Forelimb muscle (tissue), 1 donor: ENCODE results near the gene SLC13A3. TPM values are rescaled to one million over a fixed set of nuclear protein-coding genes. Genes with fewer than 3 reads are reported as not detected.

Experiments
- DNase-seq: peaks from one replicate; pipeline ENCODE4 v3.0.0-alpha.2; 2013; ENCODE audit warnings: low read depth
- polyA plus RNA-seq: library from polyadenylated mRNA; unstranded; fragments of 120-200 nt; gene quantifications from one replicate; pipeline ENCODE4 v1.2.1, GENCODE V29; 2013; ENCODE audit not compliant: insufficient read length

Gene SLC13A3
- polyA plus RNA-seq, 1 donor: 3.3 TPM

DNA sequence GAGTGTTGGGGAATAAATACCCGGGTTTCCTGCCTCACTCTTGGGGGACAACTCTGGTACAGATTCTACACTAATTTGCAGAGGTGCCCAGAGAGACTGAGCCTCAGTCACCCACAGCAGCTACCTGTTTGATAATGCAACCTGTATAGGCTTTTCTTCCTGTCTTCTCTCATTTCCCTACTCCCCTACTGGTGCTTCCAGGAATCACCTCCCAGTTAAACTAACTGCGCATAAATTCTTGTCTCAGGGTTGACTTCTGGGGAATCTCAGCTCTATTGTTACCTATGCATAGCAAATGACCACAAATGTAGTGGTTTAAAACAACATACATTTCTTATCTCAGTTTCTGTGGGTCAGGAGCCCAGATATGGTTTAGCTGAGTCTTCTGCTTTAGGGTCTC lies 112.1 kb downstream of the SLC13A3 start:
- no peak for DNase-seq

DNA sequence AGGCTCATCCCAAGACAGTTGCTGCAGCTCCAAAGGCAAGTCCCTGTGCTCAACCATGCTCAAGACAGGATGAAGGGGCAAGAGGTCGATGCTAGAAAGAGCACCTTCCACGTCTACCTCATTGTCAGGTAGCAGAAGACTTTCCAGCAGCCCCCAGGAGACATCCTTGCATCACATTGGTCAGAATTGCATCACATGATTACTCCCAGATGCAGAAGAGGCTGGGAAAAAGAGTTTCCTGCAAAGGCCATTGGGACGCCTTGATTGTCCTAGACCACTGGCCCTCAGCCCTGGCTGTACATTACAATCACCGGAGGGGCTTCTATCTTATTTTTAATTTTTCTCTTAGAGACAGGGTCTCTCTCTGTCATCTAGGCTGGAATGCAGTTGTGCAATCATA lies 120.6 kb downstream of the SLC13A3 start:
- DNase-seq: no peak

DNA sequence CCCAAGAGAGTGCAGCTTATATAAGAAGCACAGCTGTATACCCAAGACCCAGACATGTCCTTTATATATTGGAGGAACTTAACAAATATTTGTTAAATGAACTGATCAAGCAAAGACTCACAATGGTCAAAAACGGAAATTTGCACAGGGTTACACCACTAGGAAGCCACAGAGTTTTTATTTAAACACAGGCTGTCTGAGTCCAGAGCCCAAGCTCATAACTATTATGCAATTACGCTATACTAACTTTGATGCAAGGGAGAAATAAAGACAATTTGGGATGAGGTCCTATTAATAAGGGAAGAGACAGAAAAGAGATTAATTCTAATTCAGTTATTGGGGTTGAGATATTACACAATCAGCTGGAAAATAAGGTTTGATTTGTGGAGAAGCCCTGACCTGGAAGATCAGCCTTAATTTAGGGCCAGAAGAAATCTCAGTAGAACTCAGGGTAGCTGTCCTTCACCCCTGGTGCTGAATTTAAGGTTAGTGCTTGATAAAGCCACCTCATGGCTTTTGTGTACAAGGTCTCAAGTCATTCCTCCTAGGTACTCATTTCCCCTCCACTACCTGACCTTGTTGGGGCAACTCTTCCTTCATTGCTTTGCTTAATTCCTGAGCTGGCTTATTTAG lies 127.4 kb downstream of the SLC13A3 start:
- DNase-seq: no peak

DNA sequence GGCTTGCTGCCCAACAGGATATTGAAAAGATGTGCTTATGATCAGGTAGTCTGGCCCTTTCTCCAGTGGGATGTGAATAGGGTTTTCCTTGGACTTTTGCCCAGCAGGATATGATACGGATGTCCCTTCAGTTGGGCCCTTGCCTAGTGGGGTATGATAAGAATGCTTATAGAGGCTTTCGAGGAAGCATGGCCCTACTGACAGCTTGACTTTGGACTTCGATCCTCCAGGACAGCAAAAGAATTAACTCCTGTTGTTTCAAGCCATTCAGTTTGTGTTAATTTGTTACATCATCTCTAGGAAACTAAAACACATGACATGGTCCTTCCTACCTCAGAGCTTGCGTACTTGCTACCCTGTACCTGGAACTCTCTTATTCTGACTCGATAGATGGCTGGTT lies 128.2 kb downstream of the SLC13A3 start:
- no peak for DNase-seq

DNA sequence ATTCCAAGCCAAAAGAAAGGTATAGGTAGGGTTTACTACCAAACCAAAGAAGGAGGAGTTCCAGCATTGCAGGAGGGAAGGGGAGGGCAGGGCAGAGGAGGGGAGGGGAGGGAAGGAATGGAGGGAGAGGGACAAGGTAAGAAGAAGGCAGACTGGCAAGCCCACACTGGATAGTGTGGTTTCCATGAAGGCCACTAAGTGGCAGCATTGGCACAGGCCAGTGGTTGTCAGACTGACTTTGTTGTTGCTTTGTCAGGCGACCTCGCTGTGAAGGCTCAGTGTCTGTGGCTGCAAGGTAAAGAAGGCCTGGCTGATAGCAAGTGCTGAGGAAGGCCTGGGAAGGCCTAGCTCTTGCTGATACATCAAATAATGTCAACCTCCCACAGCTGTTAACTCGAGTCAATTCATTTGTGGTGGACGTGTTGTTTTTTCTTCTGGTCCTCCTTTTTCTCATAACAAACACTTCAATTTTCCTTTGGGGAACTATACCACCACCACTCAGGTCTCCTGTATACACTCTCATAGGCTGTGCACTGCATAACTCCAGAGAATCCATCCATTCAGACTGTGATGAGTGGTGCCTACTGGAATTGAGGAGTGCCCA lies 130.2 kb downstream of the SLC13A3 start:
- DNase-seq: no peak

DNA sequence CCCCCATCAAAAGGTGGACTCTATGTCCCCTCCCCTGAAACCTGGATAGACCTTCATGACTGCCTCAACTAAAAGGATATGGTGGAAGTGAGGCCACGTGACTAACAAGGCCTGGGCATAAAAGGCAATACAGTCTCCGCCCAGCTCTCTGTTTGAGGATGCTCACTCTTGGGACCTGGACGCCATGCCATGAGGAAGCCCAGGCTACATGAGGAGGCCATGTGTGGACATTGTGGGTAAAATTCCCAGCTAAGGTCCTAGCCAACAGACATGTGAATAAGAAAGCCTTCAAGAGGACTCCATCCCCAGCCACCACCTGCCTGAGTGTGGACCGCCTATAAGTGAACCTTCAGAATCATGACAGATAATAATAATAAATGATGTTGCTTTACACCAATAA lies 130.7 kb downstream of the SLC13A3 start:
- no peak for DNase-seq

DNA sequence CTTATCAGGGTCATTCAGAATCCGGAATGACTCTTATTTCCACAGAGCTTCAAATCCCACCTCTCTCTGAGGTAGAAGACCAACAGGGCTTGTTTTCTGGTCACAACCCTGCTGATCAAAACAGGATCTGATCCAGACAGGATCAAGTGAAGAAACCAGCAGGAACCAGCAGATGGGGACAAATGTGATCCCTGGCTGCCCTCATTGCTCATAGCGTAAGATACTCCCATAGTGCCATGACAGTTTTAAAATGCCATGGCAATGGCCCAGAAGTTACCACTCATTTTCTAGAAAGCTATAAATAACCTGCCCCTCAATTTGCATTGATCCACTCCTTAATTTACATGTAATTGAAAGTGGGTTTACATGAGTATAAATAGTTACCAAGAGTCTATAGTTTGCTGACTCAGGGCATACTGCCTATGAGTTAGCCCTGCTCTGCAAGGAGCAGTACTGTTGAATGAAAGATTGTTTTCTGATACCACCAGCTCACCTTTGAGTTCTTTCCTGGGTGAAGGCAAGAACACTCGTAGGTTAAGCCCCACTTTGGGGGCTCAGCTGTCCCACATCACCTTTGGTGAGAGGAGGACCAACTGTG lies 131.7 kb downstream of the SLC13A3 start:
- DNase-seq: no peak

DNA sequence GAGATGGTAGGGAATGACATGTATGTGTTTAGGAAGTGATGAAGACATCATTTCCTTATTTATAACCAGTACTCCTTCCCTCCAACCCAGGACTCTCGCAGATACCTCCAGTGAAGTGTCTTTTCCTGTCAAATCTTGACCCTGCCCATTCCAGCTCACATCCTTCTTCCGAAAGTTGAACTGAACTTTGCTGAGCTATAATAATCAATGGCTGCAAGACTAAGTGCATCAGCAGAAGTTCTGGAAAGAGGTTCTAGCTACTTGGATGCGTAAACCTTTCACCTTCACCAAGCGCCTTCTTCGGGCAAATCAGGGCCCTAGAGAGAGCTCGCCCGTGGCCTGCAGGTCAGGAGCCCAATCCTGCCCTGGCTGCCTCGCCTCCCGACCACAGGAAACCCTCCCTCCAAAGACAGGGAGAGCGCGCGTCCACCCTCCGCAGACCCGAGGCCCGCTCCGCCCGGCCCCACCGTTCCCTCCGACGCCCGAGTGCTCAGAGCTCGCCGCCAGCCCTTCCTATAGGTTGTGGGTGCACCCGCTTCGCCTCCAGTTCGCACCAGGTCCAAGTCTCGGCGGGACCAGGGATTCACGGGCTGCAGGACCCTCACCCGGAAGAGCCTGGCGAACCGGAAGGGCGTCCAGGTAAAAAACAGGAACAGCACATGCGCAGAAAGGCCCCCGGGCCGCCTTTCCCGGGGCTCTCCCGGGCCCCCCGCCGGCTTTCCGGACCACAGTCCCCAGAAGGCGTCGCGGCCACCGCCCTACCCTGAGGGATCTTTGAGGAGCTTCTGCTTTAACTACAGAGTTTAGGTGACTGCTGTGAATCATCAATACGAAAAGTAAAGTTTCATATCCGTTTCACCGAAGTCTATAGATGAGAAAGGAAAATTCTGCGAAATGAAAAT lies 138.1 kb downstream of the SLC13A3 start, which contains the start of gene ZNF334:
TSS of gene ZNF334 (minus strand) at position 617 of the 902 bp plus-strand sequence. CDS start 1,457 bp downstream, outside the sequence.
- DNase-seq: no peak

DNA sequence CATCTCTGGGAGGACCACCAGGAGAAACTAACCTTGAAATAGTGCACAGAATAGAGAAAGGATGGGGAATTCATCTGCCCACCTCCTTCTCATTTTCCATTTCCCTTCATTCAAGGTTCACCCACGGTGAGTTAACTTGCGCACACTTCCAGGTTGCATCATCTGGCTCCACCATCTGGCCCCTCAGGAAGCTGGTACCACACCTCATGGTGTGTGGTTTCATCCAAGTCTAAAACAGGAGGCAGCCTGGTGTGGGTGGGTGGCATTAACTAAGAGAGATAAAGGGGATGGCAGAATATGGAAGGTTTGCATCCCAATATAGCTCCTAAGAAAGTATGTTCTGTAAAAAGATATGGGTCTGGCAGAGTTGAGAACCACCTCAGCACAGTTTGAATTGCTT lies 141.7 kb downstream of the SLC13A3 start:
- no peak for DNase-seq

Other genes with a start within 250 kb of the SLC13A3 start
- 36.6 TPM for gene ELMO2, start 244.8 kb downstream of the SLC13A3 start, polyA plus RNA-seq
- gene ZNF334, start 137.9 kb downstream of the SLC13A3 start, polyA plus RNA-seq: 11.2 TPM
- not detected for gene OCSTAMP, start 100.8 kb downstream of the SLC13A3 start, polyA plus RNA-seq
- 9.9 TPM for gene TP53RK, start 38.0 kb upstream of the SLC13A3 start, polyA plus RNA-seq
- 16.1 TPM for gene SLC2A10, start 58.2 kb upstream of the SLC13A3 start, polyA plus RNA-seq
- 1.5 TPM for gene EYA2, start 243.4 kb upstream of the SLC13A3 start, polyA plus RNA-seq